HUES6 (cell line): ENCODE data around the gene ECEL1.

ENCODE experiments used
- H3K27ac ChIP-seq: 2 replicates; pipeline ENCODE4 v1.7.0; 2013; ENCODE audit warnings: low read depth, mild to moderate bottlenecking, low read length, inconsistent platforms
- H3K27me3 ChIP-seq: 2 replicates; pipeline ENCODE4 v1.6.1; 2013; ENCODE audit warnings: low read length; ENCODE audit not compliant: control insufficient read depth, insufficient read depth
- H3K36me3 ChIP-seq: 2 replicates; pipeline ENCODE4 v1.6.1; 2013; ENCODE audit warnings: low read length; ENCODE audit not compliant: control insufficient read depth, insufficient read depth
- H3K4me1 ChIP-seq: 2 replicates; pipeline ENCODE4 v1.6.1; 2013; ENCODE audit warnings: low read length; ENCODE audit not compliant: control insufficient read depth, insufficient read depth
- H3K4me3 ChIP-seq: 2 replicates; pipeline ENCODE4 v1.5.1; 2013; ENCODE audit warnings: low read depth, low read length
- H3K9ac ChIP-seq: one replicate; pipeline ENCODE4 v1.6.1; 2013; ENCODE audit warnings: mild to moderate bottlenecking, low read length
- H3K9me3 ChIP-seq: 2 replicates; pipeline ENCODE4 v1.6.1; 2013; ENCODE audit warnings: low read depth, low read length; ENCODE audit not compliant: control insufficient read depth, insufficient read depth

ECEL1 gene

DNA sequence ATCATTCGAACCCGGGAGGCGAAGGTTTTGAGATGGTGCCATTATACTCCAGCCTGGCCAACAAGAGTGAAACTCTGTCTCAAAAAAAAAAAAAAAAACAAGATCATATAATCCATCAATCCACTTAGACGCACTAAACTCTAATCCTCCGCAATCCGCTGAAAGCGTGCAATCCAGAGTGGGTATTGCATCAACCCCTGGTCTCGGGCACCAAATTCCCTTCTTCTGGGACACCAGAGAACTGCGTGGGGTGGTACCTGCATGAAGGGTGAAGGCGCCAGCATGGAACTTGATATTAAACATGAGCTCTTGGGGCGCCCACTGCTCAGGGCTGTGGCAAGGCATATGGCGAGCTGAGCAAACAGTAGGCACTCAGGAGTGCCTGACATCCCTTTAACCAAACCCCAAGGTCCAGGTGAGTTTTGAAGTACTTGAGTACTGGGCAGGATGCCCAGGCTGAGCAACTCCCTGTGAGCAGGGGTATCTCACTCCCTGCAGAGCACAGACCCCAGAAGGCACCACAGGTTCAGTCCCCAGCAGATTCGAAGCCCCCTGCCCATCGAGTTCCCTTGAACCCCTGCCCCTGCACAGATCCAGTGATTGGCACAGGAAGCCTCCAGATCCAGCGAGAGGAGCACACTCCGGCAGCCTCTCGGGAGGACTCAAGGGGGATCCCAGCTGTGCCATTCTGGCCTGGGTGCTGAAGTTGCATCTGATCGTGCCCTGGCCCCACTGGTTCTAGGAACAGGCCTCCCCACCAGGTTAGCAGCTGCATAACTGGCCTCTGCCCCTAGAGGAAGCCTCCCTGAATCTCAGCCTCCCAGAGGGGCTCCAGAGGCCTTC lies 23.7 kb downstream of the ECEL1 start:
- no peak overlapping the region for H3K9ac ChIP-seq
- H3K9me3 ChIP-seq: 0 out of 2 replicates have a peak, but pooled peaks cover 2% of the 10 kb centered on the region
- no peaks in the 10 kb centered on the region for H3K4me1 ChIP-seq
- H3K27ac ChIP-seq: no peak overlapping the region
- H3K27me3 ChIP-seq: peaks cover 11% of the 10 kb centered on the region
- no peaks in the 10 kb centered on the region for H3K36me3 ChIP-seq
- no peak overlapping the region for H3K4me3 ChIP-seq

- no peaks in the 10 kb centered on the region for H3K9me3 ChIP-seq
- H3K9ac ChIP-seq: no peak overlapping the region
- peaks cover 13% of the 10 kb centered on the region for H3K27me3 ChIP-seq
- no peak overlapping the region for H3K4me3 ChIP-seq
- no peaks in the 10 kb centered on the region for H3K4me1 ChIP-seq
- no peaks in the 10 kb centered on the region for H3K36me3 ChIP-seq
- H3K27ac ChIP-seq: no peak overlapping the region
These were observed 27.5 kb downstream of the ECEL1 start for GRCh38 chr2:232460171-232460570.

DNA sequence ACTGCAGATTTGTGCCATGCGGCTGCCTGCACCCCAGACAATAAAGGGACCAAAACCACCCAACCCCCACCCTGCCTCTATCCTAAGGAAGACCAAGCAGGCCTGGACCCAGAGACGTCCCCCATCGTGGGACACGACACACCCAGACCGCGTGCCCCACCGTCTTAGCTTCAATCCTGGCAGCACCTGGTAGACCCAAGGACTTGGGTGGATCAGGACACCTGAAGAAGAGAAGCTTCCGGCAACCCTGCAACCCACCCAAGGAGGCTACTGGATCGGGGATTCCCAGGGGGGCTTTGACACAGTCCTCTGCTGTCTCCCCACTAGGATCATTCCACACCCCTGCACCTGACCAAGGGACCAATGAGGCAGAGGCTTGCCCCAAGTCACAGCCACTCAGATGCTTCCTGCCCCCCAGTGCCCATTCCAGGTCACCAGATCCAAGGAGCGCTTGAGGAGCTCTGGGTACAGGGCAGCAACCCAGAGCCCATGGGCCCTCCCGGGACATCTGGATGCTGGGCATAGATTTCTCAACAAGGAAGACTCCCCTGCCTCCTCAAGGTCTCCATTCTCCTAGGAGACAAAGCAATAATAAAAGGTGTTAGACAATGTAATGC lies 28.1 kb downstream of the ECEL1 start:
- Histone ChIP-seq H3K36me3 (no peaks in the 10 kb centered on the region), H3K4me1 (no peaks in the 10 kb centered on the region), H3K9me3 (no peaks in the 10 kb centered on the region), H3K27ac (no peak overlapping the region), H3K27me3 (peaks cover 16% of the 10 kb centered on the region), H3K4me3 (no peak overlapping the region), H3K9ac (no peak overlapping the region)

GRCh38 chr2:232458661-232459418 lies 28.8 kb downstream of the ECEL1 start:
- H3K9ac ChIP-seq: no peak overlapping the region
- H3K27ac ChIP-seq: no peak overlapping the region
- H3K27me3 ChIP-seq: peaks cover 16% of the 10 kb centered on the region

GRCh38 chr2:232458051-232458660 lies 29.5 kb downstream of the ECEL1 start:
- H3K27ac ChIP-seq: no peak overlapping the region

More at GRCh38 chr2:232458661-232459418, 28.8 kb downstream of the ECEL1 start:
- Histone ChIP-seq H3K4me3 (no peak overlapping the region), H3K9me3 (no peaks in the 10 kb centered on the region), H3K36me3 (no peaks in the 10 kb centered on the region), H3K4me1 (no peaks in the 10 kb centered on the region)

GRCh38 chr2:232457121-232458011 lies 30.3 kb downstream of the ECEL1 start:
- Histone ChIP-seq H3K27ac (no peak overlapping the region), H3K36me3 (no peaks in the 10 kb centered on the region), H3K9me3 (no peaks in the 10 kb centered on the region), H3K4me1 (no peaks in the 10 kb centered on the region), H3K9ac (no peak overlapping the region), H3K27me3 (peaks cover 18% of the 10 kb centered on the region), H3K4me3 (no peak overlapping the region)

More at GRCh38 chr2:232458051-232458660, 29.5 kb downstream of the ECEL1 start:
- no peak overlapping the region for H3K9ac ChIP-seq
- no peaks in the 10 kb centered on the region for H3K9me3 ChIP-seq
- peaks cover 20% of the 10 kb centered on the region for H3K27me3 ChIP-seq
- H3K36me3 ChIP-seq: no peaks in the 10 kb centered on the region
- H3K4me3 ChIP-seq: no peak overlapping the region
- H3K4me1 ChIP-seq: no peaks in the 10 kb centered on the region

DNA sequence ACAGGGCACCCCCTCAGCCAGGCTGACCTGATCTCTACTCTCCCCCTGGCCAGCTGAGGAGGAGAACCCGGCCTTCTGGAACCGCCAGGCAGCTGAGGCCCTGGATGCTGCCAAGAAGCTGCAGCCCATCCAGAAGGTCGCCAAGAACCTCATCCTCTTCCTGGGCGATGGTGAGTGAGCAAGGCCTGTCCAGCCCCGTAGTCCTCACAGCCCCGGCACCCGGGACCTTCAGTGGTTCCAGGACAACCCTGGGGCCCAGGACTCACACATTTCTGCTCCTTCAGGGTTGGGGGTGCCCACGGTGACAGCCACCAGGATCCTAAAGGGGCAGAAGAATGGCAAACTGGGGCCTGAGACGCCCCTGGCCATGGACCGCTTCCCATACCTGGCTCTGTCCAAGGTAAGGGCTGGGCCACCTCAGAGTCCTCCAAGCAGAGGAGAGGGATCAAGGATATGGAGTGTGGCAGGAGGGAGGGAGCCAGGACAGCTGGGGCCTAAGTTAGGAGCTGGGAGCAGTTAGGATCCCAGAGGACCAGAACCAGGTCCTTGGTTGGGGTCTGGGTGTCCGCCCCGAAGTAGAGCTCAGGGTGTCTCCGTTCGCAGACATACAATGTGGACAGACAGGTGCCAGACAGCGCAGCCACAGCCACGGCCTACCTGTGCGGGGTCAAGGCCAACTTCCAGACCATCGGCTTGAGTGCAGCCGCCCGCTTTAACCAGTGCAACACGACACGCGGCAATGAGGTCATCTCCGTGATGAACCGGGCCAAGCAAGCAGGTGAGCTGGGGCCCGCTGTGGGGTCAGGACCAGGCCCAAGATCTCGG lies 31.1 kb downstream of the ECEL1 start:
- H3K4me1 ChIP-seq: no peaks in the 10 kb centered on the region
- no peaks in the 10 kb centered on the region for H3K9me3 ChIP-seq
- H3K9ac ChIP-seq: no peak overlapping the region
- H3K27ac ChIP-seq: no peak overlapping the region
- peaks cover 16% of the 10 kb centered on the region for H3K27me3 ChIP-seq
- no peak overlapping the region for H3K4me3 ChIP-seq
- H3K36me3 ChIP-seq: no peaks in the 10 kb centered on the region

DNA sequence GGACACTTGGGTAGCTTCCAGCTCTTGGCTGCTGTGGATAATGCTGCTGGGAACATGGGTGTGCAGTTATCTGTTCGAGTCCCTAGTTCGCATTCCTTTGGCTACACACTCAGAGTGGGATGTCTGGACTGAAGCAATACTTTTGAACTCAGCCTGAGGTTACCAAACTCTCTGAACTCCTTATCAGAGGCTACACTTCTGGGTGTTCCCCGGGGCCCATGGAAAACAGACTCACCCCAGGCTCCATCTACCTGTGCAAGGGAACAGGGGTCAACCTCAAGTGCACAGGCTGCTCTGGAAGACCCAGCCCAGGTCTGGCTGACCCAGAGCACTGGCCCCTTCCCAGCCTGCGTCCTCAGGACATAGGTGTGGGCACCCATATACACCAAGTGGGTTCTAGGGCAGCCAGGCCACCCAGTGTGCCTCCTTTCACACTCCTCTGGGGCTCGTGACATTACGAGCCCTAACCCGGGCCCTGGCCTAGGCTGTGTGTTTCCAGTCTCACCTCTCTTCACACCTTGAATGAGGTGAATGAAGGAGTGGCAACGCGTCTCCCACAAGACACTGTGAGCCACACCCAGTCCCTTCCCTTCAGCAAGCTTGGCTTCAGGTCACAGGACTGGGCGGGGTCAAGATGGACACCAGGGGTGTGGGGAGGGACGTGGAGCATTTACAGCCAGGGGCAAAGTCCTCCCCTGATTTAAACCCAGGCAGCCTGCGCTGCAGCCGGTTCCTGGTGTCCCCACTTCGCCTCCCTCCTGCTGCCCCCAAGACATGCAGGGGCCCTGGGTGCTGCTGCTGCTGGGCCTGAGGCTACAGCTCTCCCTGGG lies 32.0 kb downstream of the ECEL1 start, which contains the start of gene ALPI:
Gene ALPI, plus strand, starts transcription at position 728 of the 830 bp plus-strand sequence. Its CDS starts 47 bp downstream, at position 775.
- Histone ChIP-seq H3K27ac (no peak within 1 kb of the TSS), H3K4me1 (no peaks in the 10 kb centered on the region), H3K36me3 (no peaks in the 10 kb centered on the region), H3K27me3 (peaks cover 13% of the 10 kb centered on the region; the same call in 1 of the 2 replicates), H3K4me3 (no peak within 1 kb of the TSS), H3K9ac (no peak within 1 kb of the TSS), H3K9me3 (no peaks in the 10 kb centered on the region)

GRCh38 chr2:232454630-232455029 lies 33.0 kb downstream of the ECEL1 start:
- H3K27ac ChIP-seq: no peak overlapping the region
- no peaks in the 10 kb centered on the region for H3K36me3 ChIP-seq
- H3K4me3 ChIP-seq: no peak overlapping the region
- no peak overlapping the region for H3K9ac ChIP-seq
- H3K4me1 ChIP-seq: no peaks in the 10 kb centered on the region
- H3K27me3 ChIP-seq: peaks cover 13% of the 10 kb centered on the region; the same call in 1 of the 2 replicates
- no peaks in the 10 kb centered on the region for H3K9me3 ChIP-seq
